B cell (primary cell): ENCODE measurements around the gene NUDC.

ENCODE experiments used
- EZH2 ChIP-seq: IDR thresholded peaks from 2 replicates; pipeline ENCODE4 v1.6.1; 2012; ENCODE audit warnings: borderline replicate concordance, low read depth, mild to moderate bottlenecking, moderate library complexity, low read length; ENCODE audit not compliant: insufficient read depth, poor library complexity, severe bottlenecking
- TF ChIP-seq, protein P1 (sequence below): fragments of 200-600 bp; IDR thresholded peaks from one replicate; pipeline ENCODE4 v1.8.0; 2022; ENCODE audit warnings: antibody characterized with exemption, mild to moderate bottlenecking

DNA sequence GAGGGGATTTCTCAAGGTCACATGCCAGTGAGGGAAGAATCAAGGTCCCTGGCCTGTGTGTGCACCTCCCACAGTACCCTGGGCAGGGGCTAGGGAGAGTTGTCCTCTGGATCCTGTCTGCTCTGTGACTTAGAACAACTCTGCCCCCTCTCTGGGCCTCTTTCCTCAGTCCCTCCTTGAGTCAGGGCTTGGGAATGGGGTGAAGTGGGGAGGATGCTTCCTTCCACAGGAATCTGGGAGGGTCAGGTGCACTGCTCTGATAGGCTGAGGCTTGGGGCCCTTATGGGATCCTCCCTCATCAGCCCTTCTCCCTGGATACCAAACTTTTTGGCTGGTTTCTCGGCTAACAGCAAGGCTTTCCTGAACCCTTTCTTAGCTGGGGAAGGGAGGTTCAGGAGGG is 74.5 kb downstream of the NUDC start:
- TF ChIP-seq, protein P1, sequence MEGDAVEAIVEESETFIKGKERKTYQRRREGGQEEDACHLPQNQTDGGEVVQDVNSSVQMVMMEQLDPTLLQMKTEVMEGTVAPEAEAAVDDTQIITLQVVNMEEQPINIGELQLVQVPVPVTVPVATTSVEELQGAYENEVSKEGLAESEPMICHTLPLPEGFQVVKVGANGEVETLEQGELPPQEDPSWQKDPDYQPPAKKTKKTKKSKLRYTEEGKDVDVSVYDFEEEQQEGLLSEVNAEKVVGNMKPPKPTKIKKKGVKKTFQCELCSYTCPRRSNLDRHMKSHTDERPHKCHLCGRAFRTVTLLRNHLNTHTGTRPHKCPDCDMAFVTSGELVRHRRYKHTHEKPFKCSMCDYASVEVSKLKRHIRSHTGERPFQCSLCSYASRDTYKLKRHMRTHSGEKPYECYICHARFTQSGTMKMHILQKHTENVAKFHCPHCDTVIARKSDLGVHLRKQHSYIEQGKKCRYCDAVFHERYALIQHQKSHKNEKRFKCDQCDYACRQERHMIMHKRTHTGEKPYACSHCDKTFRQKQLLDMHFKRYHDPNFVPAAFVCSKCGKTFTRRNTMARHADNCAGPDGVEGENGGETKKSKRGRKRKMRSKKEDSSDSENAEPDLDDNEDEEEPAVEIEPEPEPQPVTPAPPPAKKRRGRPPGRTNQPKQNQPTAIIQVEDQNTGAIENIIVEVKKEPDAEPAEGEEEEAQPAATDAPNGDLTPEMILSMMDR = no peak
- TF ChIP-seq EZH2 = no peak
